ENCODE results near the gene URB1.

- TF ChIP-seq RFX5 (IDR thresholded peaks at IDR 0.05; ENCODE audit: low read depth, low read length) (no peak), PHF21A (IDR thresholded peaks at IDR 0.05; ENCODE audit: borderline replicate concordance, low read depth) (no peak), TAF9B (IDR thresholded peaks at IDR 0.05; ENCODE audit: partially characterized antibody) (no peak)
Observed at GRCh38 chr21:32340863-32341848, 51.7 kb downstream of the URB1 start.
